HG03139 (cell line): ENCODE data around the gene TSPOAP1.

ENCODE experiments used
- ATAC-seq: cut with Tn5 transposase; IDR thresholded peaks from one replicate; pipeline ENCODE4 v1.9.1; 2021; ENCODE audit not compliant: unreplicated experiment

TSPOAP1 gene

DNA sequence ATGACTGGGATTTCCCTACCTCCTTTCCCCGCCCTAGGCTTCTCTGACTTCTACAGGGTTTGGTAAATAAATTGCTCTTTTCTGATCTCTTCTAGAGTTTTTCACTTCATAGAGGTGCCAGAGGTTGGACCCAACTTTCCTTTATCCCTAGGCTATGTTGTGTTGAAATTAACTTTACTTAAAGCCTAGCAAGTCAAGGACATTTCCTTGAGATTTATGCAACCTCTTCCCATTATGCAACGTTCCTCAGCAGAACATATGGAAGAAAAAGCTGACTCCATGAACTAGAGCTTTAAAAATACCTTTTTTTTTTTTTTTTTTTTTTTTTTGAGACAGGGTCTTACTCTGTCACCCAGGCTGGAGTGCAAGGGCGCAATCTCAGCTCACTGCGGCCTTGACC lies 63.3 kb downstream of the TSPOAP1 start:
- ATAC-seq, result no peak

DNA sequence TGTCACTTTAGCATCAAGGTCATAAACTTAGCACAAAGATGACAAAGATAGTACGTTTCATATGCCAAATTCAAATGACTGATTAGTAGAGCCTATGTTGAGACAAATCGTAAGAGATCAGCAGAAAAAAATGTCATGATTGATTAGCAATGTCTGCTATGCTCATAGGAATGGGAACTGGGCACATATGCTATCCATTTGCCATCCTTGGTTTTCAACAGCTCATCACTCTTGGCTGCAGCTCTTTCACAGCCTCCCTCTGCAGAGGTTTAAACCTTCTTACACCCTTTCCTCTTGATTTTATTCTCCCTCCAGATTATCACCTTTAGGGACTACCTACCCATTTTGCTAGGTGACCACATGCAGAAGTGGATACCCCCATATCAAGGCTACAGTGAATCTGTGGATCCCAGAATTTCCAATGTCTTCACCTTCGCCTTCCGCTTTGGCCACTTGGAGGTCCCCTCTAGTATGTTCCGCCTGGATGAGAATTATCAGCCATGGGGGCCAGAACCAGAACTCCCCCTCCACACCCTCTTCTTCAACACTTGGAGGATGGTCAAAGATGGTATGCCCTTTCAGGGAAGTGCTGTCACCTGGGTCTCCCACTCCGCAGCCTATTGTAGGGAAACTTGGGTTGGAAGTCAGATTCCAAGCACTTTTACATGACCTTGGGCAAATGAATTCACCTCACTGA lies 64.0 kb downstream of the TSPOAP1 start:
- no peak for ATAC-seq

DNA sequence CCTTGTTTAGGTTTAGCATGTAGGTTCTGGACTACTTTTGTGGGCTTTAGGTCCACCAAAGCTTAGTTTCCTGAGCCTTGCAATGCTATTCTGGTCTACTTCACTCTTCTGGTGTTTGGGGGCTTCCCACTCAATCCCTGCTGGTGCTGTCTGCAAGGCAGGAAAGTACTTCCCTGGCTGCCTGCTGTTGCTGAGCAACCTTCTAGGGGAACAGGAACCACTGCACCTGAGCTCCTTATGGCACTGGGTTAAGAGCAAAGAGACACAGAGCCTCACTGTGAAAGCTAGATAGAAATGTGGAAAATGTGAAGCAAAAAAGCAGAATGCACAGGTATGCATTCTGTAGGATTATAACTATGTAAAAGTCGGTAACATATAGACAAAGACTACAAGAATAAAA lies 64.8 kb downstream of the TSPOAP1 start:
- ATAC-seq, result no peak

DNA sequence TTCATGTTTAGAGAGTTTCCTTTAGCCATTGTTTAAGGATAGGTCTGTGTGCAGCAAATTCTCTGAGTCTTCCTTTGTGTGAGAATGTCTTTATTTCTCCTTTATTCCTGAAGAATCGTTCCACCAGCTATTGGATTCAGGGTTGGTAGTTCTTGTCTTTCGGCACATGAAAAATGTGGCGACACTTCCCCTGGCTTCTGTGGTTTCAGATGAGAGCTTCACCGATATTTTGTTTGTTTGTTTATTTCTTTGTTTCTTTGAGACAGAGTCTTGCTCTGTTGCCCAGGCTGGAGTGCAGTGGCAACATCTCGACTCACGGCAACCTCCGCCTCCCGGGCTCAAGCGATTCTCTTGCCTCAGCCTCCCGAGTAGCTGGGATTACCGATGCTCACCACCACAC lies 66.4 kb downstream of the TSPOAP1 start:
- no peak for ATAC-seq

DNA sequence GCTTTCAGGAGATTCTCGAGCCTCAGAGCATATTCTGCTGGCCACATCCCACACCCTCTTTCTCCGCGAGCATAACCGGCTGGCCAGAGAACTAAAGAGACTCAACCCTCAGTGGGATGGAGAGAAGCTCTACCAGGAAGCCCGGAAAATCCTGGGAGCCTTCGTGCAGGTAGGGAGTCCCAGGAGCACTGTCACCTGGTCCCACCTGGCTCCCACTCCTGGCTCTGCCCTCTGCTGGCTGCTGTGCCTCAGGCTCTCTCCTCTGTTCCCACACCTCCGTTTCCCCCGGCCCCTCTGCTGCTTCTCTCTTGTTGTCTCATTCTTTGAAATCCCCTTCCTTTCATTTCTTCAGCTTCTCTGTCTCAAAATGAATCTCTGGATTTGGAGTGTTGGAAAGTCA lies 73.8 kb downstream of the TSPOAP1 start:
- no peak for ATAC-seq

DNA sequence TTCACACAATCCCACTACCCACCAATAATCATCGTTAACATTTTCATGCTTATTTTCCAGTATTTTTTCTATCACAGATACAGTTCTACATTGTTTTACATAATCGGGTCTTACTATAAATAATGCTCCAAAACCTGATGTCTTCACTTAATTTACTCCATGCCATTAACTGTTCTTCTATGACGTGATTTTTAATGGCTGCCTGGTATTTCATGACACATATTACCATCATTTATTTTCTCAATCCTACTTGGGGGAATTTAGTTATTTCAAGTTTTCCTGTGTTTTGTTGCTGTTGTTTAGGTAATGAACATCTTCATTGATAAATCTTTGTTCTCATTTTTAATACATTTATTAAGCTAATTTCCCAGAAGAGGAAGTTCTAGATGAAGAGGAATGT lies 75.5 kb downstream of the TSPOAP1 start:
- ATAC-seq, result no peak

DNA sequence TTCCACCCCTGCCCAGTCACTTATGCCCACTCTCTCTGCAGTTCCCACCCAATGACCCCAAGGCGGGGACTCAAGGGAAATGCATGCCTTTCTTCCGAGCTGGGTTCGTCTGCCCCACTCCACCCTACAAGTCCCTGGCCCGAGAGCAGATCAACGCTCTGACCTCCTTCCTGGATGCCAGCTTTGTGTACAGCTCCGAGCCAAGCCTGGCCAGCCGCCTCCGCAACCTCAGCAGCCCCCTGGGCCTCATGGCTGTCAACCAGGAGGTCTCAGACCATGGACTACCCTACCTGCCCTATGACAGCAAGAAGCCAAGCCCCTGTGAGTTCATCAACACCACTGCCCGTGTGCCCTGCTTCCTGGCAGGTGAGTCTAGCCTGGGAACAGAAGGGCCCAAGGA lies 76.5 kb downstream of the TSPOAP1 start:
- no peak for ATAC-seq
